Measurements from ENCODE around the gene ZNF202.
"Not testable (repeated sequence)": the region's sequence is repeated elsewhere in the genome, so short reads cannot be mapped to it uniquely, and the experiment has no call there.

Gene ZNF202

GRCh38 chr11:123742031-123742723 lies 717 bp upstream of the ZNF202 start:
- DNase-seq: peak in 3 of 58 donors; percentile 4 to 15 (median 8)

- DNase-seq: peak in 2 of 58 donors; percentile 2 to 38
Measured at GRCh38 chr11:123740787-123741158, 687 bp downstream of the ZNF202 start.

GRCh38 chr11:123738374-123738773 lies 3.1 kb downstream of the ZNF202 start:
- DNase-seq: no peak

GRCh38 chr11:123736769-123737168 lies 4.7 kb downstream of the ZNF202 start:
- DNase-seq: no peak

- DNase-seq: no peak
Measured at GRCh38 chr11:123729602-123730001, 11.9 kb downstream of the ZNF202 start.

GRCh38 chr11:123725995-123726655 lies 15.3 kb downstream of the ZNF202 start:
- no peak for DNase-seq

- no peak for DNase-seq
Measured at GRCh38 chr11:123719452-123719851, 22.0 kb downstream of the ZNF202 start.

GRCh38 chr11:123718469-123718868 lies 23.0 kb downstream of the ZNF202 start:
- no peak for DNase-seq

- no peak for DNase-seq
Measured at GRCh38 chr11:123718063-123718462, 23.4 kb downstream of the ZNF202 start.

- not testable (repeated sequence) for DNase-seq
Measured at GRCh38 chr11:123712627-123713026, 28.8 kb downstream of the ZNF202 start.

GRCh38 chr11:123707606-123708205 lies 33.8 kb downstream of the ZNF202 start:
- DNase-seq: peak in 38 of 58 donors; percentile 3 to 79 (median 28)

- DNase-seq: no peak
Measured at GRCh38 chr11:123707206-123707605, 34.3 kb downstream of the ZNF202 start.

- DNase-seq: no peak
Measured at GRCh38 chr11:123704341-123704740, 37.1 kb downstream of the ZNF202 start.

- DNase-seq: no peak
Measured at GRCh38 chr11:123702696-123703095, 38.8 kb downstream of the ZNF202 start.

- peak in 17 of 58 donors; percentile 2 to 61 (median 21) for DNase-seq
Measured at GRCh38 chr11:123702139-123702538, 39.3 kb downstream of the ZNF202 start.

GRCh38 chr11:123700772-123701171 lies 40.7 kb downstream of the ZNF202 start:
- no peak for DNase-seq

GRCh38 chr11:123698546-123699127 lies 42.8 kb downstream of the ZNF202 start:
- no peak for DNase-seq

GRCh38 chr11:123696183-123696582 lies 45.3 kb downstream of the ZNF202 start:
- DNase-seq: no peak

GRCh38 chr11:123695231-123695630 lies 46.2 kb downstream of the ZNF202 start:
- DNase-seq: no peak

GRCh38 chr11:123694551-123694950 lies 46.9 kb downstream of the ZNF202 start:
- no peak for DNase-seq

GRCh38 chr11:123692961-123693360 lies 48.5 kb downstream of the ZNF202 start:
- DNase-seq: no peak

- DNase-seq: peak in 15 of 58 donors; percentile 1 to 49 (median 14)
Measured at GRCh38 chr11:123690485-123690884, 51.0 kb downstream of the ZNF202 start.
